GM12891 (cell line): ENCODE results near the gene SFMBT2.
"Not testable (repeated sequence)": the region's sequence is repeated elsewhere in the genome, so short reads cannot be mapped to it uniquely, and the experiment has no call there.

Experiments
- DNase-seq: peaks from one replicate; pipeline ENCODE4 v3.0.0; 2011; ENCODE audit warnings: low spot score; ENCODE audit not compliant: insufficient read length
- FAIRE-seq: peaks from 2 replicates; lab custom pipeline; 2011; peaks lifted over from hg19 to GRCh38; lab: Jason Lieb, UNC
- PAX5 ChIP-seq: IDR thresholded peaks from 2 replicates; pipeline ENCODE4 v1.6.1; 2011; ENCODE audit warnings: low read length, moderate library complexity, mild to moderate bottlenecking; ENCODE audit not compliant: insufficient read depth, severe bottlenecking
- POLR2A ChIP-seq: IDR thresholded peaks from 2 replicates; pipeline ENCODE4 v1.6.1; 2011; ENCODE audit warnings: low read depth, low read length, control low read depth
- POLR2AphosphoS5 ChIP-seq: IDR thresholded peaks from 2 replicates; pipeline ENCODE4 v1.6.1; 2011; ENCODE audit warnings: low read depth, low read length, control low read depth
- POU2F2 ChIP-seq: IDR thresholded peaks from 2 replicates; pipeline ENCODE4 v1.6.1; 2011; ENCODE audit warnings: low read depth, mild to moderate bottlenecking, control low read depth, low read length, moderate library complexity
- SPI1 ChIP-seq: IDR thresholded peaks from 2 replicates; pipeline ENCODE4 v1.6.1; 2011; ENCODE audit warnings: low read depth, low read length, control low read depth
- TAF1 ChIP-seq: IDR thresholded peaks from 2 replicates; pipeline ENCODE4 v1.6.1; 2011; ENCODE audit warnings: low read depth, low read length, control low read depth

SFMBT2 gene

GRCh38 chr10:7401782-7402181 lies 9.1 kb downstream of the SFMBT2 start:
- no peak for DNase-seq
- TF ChIP-seq TAF1, result no peak
- no peak for TF ChIP-seq POU2F2
- TF ChIP-seq SPI1, result no peak
- no peak for TF ChIP-seq POLR2AphosphoS5
- TF ChIP-seq PAX5, result no peak
- no peak for TF ChIP-seq POLR2A
- peak; percentile 26 for FAIRE-seq

- DNase-seq (no peak), FAIRE-seq (no peak)
- TF ChIP-seq POLR2A, result no peak
Measured at GRCh38 chr10:7401156-7401555, 9.7 kb downstream of the SFMBT2 start.

GRCh38 chr10:7400068-7400715 lies 10.6 kb downstream of the SFMBT2 start:
- no peak for TF ChIP-seq POU2F2
- TF ChIP-seq PAX5, result no peak
- no peak for TF ChIP-seq TAF1
- no peak for TF ChIP-seq POLR2AphosphoS5
- no peak for TF ChIP-seq SPI1
- TF ChIP-seq POLR2A, result no peak
- DNase-seq, result no peak
- FAIRE-seq, result no peak

- no peak for TF ChIP-seq SPI1
- TF ChIP-seq POLR2AphosphoS5, result no peak
- no peak for TF ChIP-seq TAF1
- no peak for TF ChIP-seq POU2F2
- no peak for TF ChIP-seq PAX5
- no peak for TF ChIP-seq POLR2A
- no peak for FAIRE-seq
- no peak for DNase-seq
Measured at GRCh38 chr10:7399533-7399932, 11.3 kb downstream of the SFMBT2 start.

- FAIRE-seq, result peak; percentile 26
- no peak for TF ChIP-seq TAF1
- no peak for TF ChIP-seq POLR2A
- TF ChIP-seq POLR2AphosphoS5, result no peak
- TF ChIP-seq PAX5, result no peak
- no peak for TF ChIP-seq SPI1
- TF ChIP-seq POU2F2, result no peak
- DNase-seq, result no peak
Measured at GRCh38 chr10:7397049-7398035, 13.5 kb downstream of the SFMBT2 start.

- FAIRE-seq, DNase-seq: not testable (repeated sequence)
Measured at GRCh38 chr10:7392301-7392700, 18.5 kb downstream of the SFMBT2 start.

GRCh38 chr10:7391748-7392147 lies 19.1 kb downstream of the SFMBT2 start:
- FAIRE-seq (no peak), DNase-seq (no peak)
- TF ChIP-seq SPI1, result no peak
- TF ChIP-seq PAX5, result no peak
- TF ChIP-seq POLR2AphosphoS5, result no peak
- no peak for TF ChIP-seq TAF1
- TF ChIP-seq POLR2A, result no peak
- no peak for TF ChIP-seq POU2F2

GRCh38 chr10:7390689-7391110 lies 20.1 kb downstream of the SFMBT2 start:
- DNase-seq, FAIRE-seq: not testable (repeated sequence)

- DNase-seq (no peak), FAIRE-seq (no peak)
- no peak for TF ChIP-seq POU2F2
- no peak for TF ChIP-seq SPI1
- no peak for TF ChIP-seq POLR2A
- no peak for TF ChIP-seq PAX5
- TF ChIP-seq TAF1, result no peak
- no peak for TF ChIP-seq POLR2AphosphoS5
Measured at GRCh38 chr10:7389844-7390243, 21.0 kb downstream of the SFMBT2 start.

- TF ChIP-seq TAF1, result no peak
- no peak for TF ChIP-seq SPI1
- no peak for TF ChIP-seq PAX5
- TF ChIP-seq POLR2A, result no peak
- TF ChIP-seq POLR2AphosphoS5, result no peak
- no peak for TF ChIP-seq POU2F2
- FAIRE-seq (no peak), DNase-seq (no peak)
Measured at GRCh38 chr10:7389346-7389745, 21.5 kb downstream of the SFMBT2 start.
